ENCODE data around the gene AVPI1. TPM values are rescaled to one million over a fixed set of nuclear protein-coding genes. Genes with fewer than 3 reads are reported as not detected.

AVPI1 gene, protein sequence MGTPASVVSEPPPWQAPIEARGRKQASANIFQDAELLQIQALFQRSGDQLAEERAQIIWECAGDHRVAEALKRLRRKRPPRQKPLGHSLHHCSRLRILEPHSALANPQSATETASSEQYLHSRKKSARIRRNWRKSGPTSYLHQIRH
- 13.3 and 20.6 TPM in 2 replicates for total RNA-seq (2014; rRNA removed; shearing (Covaris generic))

DNA sequence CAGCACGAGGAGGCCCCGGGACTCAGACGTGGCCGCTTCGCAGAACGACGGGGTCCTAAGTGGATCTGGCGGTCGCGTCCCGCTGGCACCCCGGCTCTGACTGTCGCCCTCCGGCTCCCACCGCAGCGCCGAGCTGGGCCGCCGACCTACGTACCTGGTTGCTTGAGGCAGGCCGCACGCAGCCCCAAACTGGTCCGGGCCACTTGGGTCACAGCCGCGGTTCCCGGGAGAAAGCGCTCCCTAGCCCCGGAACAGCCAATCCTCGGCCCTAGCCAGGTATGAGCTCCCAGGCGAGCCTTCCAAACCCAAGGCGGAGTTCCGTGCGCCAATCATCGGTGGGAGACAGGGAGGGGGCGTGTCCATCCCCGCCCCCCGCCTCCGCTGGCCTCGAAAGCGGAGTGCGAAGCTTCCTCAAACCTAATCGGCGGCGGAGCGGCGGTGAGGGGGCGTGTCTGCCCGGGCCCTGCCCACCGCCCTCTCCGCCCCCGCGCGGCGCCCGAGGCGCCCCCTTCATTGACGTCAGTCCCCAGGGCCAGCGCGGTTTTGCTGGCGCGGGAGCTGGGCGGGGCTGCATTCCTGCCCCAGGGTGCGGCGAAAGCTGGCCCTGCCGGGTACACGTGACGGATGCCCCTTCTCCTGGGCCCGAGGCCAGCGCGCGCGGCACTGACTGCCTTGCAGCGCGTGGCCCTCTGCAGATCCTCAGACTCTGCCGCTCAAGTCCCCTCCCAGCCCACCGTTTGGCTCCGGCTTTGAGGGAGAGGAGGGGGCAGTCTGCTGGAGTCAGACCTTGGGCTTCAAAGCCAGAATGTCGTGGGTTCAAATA, at the start of gene AVPI1:
TSS of gene AVPI1 (minus strand) at position 280 of the 823 bp plus-strand sequence. CDS start 7,336 bp downstream, outside the sequence.
- DNase-seq (ENCODE audit: low read depth), result peak; percentile 97

DNA sequence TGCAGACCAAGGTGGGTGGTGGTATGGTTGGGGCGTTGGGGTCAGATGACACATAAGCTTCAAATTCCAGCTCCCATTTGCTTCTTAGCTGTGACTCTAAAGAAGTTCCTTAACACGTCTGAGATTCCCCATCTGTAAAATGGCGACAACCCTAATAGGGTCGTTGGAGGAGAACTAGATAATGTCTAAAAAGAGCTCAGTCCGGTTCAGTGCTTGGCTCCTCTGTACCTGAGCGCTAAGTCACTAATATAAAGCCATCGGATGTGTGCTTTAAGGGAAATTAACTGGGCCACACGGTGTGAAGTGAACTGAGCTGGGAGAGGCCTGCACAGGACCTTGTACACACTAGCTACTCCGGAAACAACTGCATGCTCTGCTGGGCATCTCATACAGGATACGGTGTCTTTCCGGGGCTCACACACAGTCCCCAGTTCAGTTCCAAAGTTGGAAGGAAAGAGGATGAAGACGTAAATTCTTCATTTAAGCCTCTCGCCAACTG, 49.4 kb upstream of the AVPI1 start:
- DNase-seq (ENCODE audit: low read depth), result no peak

DNA sequence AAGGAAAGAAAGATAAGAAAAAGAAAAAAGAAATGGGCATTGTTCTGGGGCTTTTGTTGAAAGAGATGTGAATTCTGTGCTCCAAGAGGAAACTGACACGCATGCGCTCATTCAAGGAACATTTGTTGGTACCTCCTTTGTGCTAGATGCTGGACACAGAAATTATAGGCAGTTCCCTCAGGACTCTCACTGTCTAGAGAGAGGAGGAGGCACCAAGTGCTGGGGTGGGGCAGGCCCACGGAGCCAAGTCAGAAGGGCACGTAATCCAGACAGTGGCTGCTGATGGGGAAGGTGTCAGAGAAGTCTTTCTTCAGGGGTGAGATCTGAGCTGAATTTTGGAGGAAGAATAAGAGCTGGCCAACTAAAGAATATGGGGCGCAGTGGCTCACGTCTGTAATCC, 47.0 kb upstream of the AVPI1 start:
- DNase-seq (ENCODE audit: low read depth), result no peak

DNA sequence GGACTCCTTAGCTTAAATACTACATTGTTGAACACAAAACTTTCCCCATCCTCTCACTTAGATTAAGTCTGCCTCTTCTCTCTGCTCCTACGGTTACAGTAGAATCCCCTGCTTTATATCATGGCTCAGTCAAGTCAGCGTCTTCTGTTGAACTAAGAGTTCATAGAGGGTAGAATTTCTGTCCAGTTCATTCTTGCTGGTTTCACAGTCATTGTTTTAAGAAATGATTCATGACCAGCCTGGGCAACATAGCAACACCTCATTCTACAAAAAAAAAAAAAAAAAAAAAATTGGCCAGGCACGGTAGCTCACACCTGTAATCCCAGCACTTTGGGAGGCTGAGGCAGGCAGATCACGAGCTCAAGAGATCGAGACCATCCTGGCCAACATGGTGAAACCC, 46.2 kb upstream of the AVPI1 start:
- DNase-seq (ENCODE audit: low read depth), result no peak

DNA sequence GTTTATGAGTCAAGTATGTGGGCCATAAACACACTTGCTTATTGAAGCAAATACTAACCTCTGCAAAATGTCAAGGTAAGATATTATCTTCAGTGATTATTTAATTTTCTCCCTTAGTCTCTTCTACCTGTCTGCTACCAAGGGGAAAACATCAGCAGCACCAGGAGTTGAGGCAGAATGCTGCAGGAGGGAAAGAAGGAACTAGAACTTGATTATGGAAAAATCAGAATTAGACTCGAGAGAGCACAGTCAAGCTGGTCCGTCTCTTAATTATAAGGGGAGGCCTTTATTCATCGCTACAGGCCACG, 45.0 kb upstream of the AVPI1 start:
- DNase-seq (ENCODE audit: low read depth), result no peak

DNA sequence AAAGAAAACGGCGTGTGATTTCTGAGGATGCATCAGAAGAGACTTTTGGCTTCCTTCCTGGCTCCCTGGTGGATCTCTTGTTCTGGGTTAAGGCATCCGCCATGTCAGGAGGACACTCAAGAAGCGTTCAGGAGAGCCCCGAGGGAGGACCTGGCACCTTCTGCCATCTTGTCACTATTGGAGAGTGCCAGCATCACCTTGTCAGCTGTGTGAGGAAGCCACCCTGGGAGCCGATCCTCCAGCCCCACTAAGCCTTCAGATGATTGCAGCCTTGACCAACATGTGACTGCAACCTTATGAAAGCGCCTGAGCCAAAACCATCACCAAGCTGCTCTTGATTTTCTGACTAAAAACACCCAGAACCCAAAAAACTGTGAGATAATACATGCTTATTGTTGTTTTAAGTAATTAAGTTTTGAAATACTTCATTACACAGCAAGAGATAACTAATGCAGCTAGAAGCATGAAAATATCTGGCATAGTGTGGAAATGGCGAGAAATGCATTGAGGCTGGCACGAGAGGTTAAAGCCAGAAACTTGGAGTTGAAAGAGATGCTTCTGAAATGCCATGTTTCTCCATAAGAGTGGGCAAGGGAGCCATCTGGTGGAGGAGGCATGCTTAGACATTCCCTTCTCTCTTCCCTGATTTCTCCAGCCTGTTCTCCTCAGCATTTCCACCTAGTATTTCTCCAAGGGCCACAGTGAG, 44.5 kb upstream of the AVPI1 start:
- peak; percentile 77 for DNase-seq (ENCODE audit: low read depth)

DNA sequence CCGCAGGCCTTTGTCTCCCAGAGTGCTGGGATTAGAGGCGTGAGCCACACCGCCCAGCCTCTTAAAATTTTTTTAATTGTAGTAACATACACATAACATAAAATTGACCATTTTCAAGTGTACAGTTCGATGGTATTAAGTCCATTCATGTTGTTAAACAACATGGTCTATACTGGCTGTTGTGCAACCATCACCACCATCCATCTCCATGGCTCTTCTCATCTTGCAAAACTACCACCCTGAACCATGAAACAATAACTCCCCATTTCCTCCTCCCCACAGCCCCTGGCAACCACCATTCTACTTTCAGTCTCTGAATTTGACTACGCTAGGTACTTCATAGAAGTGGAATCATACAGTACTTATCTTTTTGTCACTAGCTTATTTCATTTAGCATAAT, 42.0 kb upstream of the AVPI1 start:
- no peak for DNase-seq (ENCODE audit: low read depth)

DNA sequence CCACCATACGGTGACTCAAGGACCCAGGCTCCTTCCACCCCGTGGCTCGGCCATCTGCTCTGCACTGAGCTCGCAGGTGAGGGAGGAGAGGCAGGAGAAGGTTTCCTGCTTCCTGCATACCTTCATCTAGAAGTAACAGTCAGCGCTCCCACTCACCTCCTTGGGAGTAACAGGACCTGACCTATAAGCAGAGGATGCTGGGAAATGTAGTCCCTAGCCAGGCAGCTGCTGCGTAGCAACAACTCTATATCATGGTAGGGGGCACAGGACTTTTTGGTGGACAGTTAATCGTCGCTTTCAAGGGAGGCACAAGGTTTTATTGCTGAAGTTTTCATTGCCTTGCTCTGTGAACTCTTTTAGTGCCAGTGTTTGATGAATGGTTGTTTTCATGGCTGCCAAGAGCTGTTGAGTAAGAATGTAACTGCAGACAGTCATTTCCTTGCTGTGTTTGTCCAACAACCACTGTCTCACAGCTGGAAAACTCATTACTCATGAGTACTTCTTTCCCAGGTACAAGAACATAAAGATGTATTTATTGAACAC, 39.7 kb upstream of the AVPI1 start:
- DNase-seq (ENCODE audit: low read depth), result peak; percentile 46

DNA sequence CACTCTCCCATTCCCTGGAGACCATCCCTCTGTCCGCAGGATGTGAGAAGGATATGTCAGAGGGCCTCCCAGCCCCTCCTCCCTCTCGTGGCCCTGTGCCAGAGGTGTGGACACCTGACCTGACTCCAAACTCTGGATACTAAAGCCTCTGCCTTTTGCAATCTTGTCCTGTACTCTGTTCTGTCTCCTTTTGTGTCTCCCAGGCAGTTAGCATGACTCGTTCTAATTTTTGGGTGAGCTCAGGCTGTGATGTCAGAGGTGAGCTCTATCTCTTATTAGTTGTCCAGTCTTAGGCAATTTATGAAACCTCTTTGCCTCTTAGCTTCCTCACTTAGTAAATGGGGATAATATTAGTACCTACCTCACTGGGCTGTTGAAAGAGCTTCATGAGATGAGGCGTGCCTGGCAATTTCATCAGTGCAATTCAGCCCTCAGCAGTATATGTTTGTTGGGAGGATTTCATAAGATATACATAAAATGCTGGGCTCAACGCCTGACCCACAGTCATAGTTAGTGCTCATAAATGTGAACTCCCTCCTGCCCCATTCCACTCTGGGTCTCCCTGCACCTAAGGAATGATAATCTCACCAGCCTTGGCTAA, 37.4 kb upstream of the AVPI1 start:
- DNase-seq (ENCODE audit: low read depth), result no peak

DNA sequence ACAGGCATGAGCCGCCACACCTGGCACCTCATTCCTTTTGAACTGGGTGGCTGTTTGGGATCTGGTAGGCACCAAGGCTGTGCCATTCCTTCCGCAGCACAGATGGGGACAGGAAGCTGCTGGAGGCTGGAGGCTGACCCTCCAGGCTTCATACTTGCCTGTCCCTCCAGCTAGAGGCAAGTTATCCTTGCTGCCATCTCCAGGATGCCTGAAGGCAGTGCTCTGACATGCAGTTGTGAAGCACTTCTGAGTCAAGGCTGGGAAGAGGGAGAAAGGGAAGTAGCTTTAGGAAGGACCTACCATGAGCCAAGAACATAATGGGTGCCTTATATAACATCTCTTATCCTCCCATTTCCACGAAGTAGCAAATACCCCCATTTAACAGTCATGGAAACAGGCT, 36.0 kb upstream of the AVPI1 start:
- no peak for DNase-seq (ENCODE audit: low read depth)

DNA sequence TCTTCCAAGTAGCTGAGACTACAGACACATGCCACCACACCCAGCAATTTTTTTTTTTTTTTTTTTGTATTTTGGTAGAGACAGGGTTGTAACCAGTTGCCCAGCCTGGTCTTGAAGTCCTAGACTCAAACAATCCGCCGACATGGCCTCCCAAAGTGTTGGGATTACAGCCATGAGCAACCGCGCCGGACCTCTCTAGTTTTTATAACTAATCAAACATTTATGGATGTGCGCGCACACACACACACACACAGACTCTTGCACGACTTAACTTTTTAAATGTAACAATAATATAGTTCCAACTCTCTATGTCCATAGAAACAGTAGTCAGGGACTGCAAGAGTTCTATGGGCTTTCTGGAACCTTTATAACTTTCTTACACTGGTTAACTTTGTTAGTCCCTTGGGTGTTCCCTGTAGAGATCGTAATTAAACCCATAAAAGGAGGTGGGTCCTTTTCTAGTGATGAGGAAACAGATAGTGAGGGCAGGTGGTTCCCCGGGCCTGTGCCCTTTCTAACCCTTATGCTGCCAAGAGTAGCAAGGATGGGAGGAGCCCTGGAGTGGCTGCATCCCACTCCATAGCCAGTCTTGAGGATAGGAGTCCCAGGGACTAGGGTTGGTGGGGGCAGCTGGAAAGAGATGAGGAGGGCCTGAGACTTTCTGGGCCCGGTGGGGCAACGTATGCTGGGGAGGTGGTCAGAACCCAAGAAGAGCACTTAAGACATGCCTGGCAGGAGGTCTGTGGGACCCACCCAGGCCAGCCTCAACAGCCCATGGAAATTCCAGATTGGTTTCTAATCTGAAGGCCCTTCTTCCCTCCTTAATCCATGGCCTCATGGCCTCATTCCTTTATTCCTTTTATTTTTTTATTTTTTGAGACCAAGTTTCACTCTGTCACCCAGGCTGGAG, 35.1 kb upstream of the AVPI1 start:
- no peak for DNase-seq (ENCODE audit: low read depth)

DNA sequence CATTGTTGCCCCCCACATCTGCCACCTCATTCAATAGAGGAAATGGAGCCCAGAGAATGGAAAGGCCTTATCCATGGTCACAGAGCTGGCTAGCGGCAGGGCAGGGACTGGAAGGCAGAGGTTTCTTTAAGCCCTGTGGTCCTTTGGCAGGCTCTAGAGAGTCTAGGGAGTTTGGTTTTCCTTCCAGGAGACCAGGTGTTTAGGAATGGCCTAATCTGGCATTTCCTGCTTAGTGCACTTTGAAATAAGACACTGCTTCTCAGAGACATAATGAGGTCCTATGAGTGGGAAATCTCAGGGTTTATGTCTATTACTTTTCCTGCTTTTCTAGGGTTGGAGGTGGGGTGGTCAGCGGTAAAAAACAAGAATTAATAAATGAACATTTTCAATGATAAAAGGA, 32.6 kb upstream of the AVPI1 start:
- no peak for DNase-seq (ENCODE audit: low read depth)

DNA sequence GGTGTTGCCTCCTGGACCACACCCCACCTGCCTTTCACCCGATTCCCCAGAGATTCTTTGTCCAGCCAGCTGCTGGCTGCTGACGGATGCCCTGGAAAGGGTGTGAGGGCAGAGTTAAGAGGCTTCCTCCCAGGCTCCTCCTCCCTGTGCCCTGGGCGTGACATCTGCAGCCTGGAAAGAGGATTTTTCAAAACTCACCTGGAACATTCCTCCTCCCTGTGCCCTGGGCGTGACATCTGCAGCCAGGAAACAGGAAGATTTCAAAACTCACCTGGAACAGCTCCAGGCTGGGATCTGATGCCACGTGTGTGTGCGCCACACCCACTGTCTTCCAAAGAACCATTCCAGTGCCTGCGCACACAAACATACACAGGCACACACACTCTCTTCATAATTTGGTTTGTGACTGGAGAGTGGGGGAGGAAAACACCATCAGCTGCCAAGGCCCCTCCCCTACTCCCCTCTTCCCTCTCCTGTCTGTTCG, 31.7 kb upstream of the AVPI1 start:
- no peak for DNase-seq (ENCODE audit: low read depth)

DNA sequence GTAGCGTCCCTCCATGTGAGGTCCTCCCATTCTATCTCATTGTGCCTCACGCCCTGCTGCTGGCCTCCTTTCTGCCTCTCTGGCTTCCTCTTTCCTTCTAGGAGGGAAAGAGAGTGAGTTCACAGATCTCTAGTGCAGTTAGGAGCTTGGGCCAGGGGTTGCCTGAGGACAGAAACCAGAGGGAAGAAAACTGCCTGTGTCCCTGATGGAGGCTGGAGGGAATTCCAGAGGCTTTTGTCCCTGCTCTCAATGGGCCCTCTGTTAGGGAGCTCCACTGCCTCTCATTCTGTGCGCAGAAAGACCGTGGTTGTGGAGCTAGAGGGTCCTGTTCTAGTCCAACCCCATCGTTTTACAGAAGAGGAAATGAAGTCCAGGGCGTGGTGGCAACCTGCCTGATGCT, 31.1 kb upstream of the AVPI1 start:
- DNase-seq (ENCODE audit: low read depth), result no peak

DNA sequence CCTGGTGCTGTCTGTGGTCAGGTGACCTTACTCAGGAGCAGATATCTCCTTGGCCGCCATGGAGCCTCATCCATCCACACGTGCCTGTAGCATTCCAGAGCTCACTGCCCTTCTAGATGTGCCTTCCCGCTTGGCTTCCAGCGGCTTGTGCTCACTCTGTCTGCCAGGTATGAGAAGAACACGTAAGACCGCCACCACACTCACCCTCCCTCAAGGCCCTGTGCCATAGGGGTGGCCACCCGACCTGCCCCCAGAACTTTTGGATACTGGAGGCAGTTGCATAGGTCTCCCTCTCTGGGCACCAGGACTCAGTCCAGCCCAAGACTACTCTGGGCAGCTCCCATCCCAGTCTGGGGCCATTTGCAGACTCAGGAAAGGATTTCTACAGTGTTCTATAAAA, 30.6 kb upstream of the AVPI1 start:
- no peak for DNase-seq (ENCODE audit: low read depth)

DNA sequence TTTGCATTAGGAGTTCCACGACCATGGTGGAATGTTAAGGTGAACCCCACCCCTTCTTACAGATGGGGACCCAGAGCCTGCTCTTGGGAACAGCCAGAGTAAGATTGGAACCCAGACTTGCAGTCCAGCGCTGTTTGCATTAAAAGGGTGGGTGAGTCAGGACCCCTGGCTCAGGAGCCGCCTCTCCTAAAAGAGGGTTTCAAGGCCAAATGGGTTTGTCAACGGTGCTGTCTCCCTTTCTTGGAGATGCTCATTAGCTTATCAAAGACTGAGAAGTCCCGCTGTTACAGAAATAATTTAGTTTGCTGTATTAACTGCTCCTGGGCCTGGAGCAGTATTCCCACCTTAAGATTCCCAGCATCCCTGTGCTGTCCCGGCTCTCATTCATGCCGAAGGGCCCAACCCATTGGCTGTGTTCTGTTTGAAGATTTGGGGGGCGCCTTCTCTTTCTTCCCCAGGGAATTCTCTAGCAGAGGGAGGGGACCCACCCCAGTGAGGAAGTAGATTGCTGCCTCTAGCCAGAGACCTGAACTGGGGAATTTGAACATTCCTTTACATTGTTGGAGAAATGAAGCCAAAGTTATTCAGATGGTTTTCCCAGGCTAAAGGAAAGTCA, 28.3 kb upstream of the AVPI1 start:
- DNase-seq (ENCODE audit: low read depth), result no peak

DNA sequence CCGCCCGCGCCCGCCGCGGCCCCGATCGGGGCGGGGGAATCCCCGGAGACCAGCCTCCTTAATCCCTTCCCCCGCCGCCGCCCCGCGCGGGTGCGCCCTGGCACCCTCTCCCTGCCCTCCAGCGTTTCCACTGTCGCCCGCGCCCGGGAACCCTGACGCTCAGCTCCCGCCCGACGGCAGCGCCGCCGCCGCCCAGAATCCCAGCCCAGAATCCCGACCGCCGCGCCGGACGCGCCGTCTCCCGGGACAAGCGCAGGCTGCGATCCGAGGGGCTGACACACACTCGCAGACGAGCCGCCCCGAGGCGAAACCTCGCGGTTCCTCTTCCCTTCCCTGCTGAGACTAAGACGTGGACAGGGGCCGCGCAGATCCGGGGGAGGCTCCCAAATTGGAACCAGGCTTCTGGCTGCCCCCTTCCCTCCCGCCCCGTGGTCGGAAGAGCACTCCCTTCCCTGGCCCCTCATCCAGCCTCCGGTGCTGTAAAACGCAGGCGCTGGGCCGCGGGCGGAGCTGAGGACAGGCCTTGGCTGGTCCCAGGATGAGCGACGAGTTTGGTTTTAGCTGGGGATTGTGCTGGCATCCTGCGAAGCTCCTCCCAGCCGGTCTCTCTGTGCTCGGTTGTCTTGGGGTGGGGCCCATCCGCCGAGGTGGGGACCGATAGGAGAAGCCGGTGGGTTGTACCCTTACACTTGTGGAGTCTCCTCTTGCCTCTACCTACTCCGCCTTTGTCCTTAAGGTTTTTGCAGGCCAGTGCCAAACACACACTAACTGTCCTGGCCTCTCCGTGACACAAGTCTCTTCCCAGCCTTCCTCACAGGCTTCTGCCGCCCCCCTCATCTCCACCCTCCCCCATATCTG, 27.6 kb upstream of the AVPI1 start:
- DNase-seq (ENCODE audit: low read depth), result peak; percentile 75

DNA sequence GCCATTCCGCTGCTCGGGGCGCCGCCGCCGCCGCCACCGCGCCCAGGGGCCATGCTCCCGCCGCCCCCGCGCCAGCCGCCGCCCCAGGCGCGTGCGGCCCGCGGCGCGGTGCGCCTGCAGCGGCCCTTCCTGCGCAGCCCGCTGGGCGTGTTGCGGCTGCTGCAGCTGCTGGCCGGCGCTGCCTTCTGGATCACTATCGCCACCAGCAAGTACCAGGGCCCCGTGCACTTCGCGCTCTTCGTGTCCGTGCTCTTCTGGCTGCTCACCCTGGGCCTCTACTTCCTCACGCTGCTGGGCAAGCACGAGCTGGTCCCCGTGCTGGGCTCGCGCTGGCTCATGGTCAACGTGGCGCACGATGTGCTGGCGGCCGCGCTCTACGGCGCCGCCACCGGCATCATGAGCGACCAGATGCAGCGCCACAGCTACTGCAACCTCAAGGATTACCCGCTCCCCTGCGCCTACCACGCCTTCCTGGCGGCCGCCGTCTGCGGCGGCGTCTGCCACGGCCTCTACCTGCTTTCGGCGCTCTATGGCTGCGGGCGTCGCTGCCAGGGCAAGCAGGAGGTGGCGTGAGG, 26.9 kb upstream of the AVPI1 start:
- DNase-seq (ENCODE audit: low read depth), result peak; percentile 75

DNA sequence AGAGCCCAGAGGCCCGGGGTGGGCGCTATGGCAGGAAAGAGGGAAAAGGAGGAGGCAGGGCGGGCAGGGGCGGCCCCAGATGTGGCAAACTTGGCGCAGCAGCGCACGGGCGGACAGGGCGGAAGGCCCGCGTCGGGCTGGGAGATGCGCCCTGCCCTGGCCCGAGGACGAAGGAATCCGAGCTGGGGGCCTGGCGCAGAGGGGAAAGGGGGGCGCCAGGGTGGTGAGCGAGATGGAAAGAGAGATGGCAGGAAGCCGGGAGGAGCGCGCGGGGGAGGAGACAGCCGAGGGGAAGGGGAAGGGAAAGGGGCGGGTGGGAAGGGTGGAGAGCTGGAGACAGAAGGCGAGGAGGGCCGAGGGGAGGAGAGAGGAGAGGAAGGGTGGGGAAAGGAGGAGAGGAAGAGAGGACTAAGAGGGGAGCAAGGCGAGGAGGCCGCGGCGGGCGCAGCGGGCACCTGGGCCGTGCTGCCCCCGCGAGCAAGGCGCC, 26.3 kb upstream of the AVPI1 start, which contains the start of gene MARVELD1:
TSS of gene MARVELD1 (plus strand) at position 392 of the 487 bp plus-strand sequence. CDS start 147 bp downstream, outside the sequence.
- peak; percentile 64 for DNase-seq (ENCODE audit: low read depth)

Data from M059J (cell line).